ENCODE measurements around the gene TMEM154. TPM values are rescaled to one million over a fixed set of nuclear protein-coding genes. Genes with fewer than 3 reads are reported as not detected.

Gene TMEM154
- total RNA-seq, 1 experiment from 2014 or later, result 41.5 TPM

- no peak for TF ChIP-seq CTCF (IDR thresholded peaks at IDR 0.05; ENCODE audit: unreplicated experiment)
- Mint-ChIP-seq H3K4me3 (ENCODE audit: unreplicated experiment) (no peak overlapping the region), H3K36me3 (ENCODE audit: insufficient read depth, unreplicated experiment) (no peaks in the 10 kb centered on the region), H3K27ac (ENCODE audit: low read depth, unreplicated experiment) (no peak overlapping the region), H3K9me3 (ENCODE audit: unreplicated experiment) (no peaks in the 10 kb centered on the region), H3K4me1 (ENCODE audit: insufficient read depth, unreplicated experiment) (peaks cover 8% of the 10 kb centered on the region), H3K27me3 (ENCODE audit: insufficient read depth, unreplicated experiment) (no peaks in the 10 kb centered on the region)
- DNase-seq (ENCODE audit: unreplicated experiment), result peak; percentile 70
- POLR2A ChIA-PET, result interaction anchor here (0.6 to 3.9 kb wide), 2 partner anchors 18 to 817 kb away, joined by 4 to 47 read pairs; partner anchors contain the start of gene TMEM154
- CTCF ChIA-PET, result interaction anchor here (0.6 kb wide), 1 partner anchor 16 kb away, joined by 3 read pairs; no protein-coding TSS in a partner anchor
- intact Hi-C loops (cut with micrococcal nuclease), result no loop called here
- no TSS peak for BruUV-seq (replicated peaks)
Measured at GRCh38 chr4:152696764-152697261, 17.0 kb upstream of the TMEM154 start.

DNA sequence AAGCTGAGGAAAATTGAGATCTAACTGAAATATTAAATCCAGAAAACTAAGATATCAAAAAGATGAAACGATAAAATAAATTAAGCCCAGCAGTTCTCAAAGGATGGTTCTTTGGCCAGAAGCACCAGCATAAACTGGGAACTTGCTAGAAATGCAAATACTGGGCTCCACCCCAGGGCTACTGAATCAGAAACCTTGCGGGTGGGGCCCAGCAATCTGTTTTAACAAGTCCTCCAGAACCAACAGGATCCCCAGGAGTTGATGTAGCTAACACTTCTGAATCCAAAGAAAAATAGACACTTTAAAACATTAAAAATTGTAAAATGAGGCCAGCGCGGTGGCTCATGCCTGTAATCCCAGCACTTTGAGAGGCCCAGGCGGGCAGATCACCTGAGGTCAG is 14.1 kb upstream of the TMEM154 start:
- H3K9me3 Mint-ChIP-seq (ENCODE audit: unreplicated experiment), result no peaks in the 10 kb centered on the region
- H3K36me3 Mint-ChIP-seq (ENCODE audit: insufficient read depth, unreplicated experiment), result no peaks in the 10 kb centered on the region
- POLR2A ChIA-PET, result interaction anchor here (0.6 to 1.1 kb wide), 2 partner anchors 15 to 230 kb away, joined by 3 read pairs; no protein-coding TSS in a partner anchor
- peaks cover 8% of the 10 kb centered on the region for H3K4me1 Mint-ChIP-seq (ENCODE audit: insufficient read depth, unreplicated experiment)
- no peak overlapping the region for H3K4me3 Mint-ChIP-seq (ENCODE audit: unreplicated experiment)
- intact Hi-C loops (cut with micrococcal nuclease), result no loop called here
- no TSS peak for BruUV-seq (replicated peaks)
- CTCF ChIA-PET, result no interaction called here
- no peaks in the 10 kb centered on the region for H3K27me3 Mint-ChIP-seq (ENCODE audit: insufficient read depth, unreplicated experiment)
- no peak for DNase-seq (ENCODE audit: unreplicated experiment)
- H3K27ac Mint-ChIP-seq (ENCODE audit: low read depth, unreplicated experiment), result no peak overlapping the region
- TF ChIP-seq CTCF (IDR thresholded peaks at IDR 0.05; ENCODE audit: unreplicated experiment), result no peak

GRCh38 chr4:152691761-152692160 is 12.0 kb upstream of the TMEM154 start:
- BruUV-seq (replicated peaks), result no TSS peak
- Mint-ChIP-seq H3K4me3 (ENCODE audit: unreplicated experiment) (no peak overlapping the region), H3K27ac (ENCODE audit: low read depth, unreplicated experiment) (no peak overlapping the region), H3K9me3 (ENCODE audit: unreplicated experiment) (no peaks in the 10 kb centered on the region), H3K27me3 (ENCODE audit: insufficient read depth, unreplicated experiment) (no peaks in the 10 kb centered on the region), H3K4me1 (ENCODE audit: insufficient read depth, unreplicated experiment) (peaks cover 1% of the 10 kb centered on the region), H3K36me3 (ENCODE audit: insufficient read depth, unreplicated experiment) (no peaks in the 10 kb centered on the region)
- CTCF ChIA-PET, result no interaction called here
- TF ChIP-seq CTCF (IDR thresholded peaks at IDR 0.05; ENCODE audit: unreplicated experiment), result no peak
- intact Hi-C loops (cut with micrococcal nuclease), result no loop called here
- POLR2A ChIA-PET, result no interaction called here
- DNase-seq (ENCODE audit: unreplicated experiment), result no peak

DNA sequence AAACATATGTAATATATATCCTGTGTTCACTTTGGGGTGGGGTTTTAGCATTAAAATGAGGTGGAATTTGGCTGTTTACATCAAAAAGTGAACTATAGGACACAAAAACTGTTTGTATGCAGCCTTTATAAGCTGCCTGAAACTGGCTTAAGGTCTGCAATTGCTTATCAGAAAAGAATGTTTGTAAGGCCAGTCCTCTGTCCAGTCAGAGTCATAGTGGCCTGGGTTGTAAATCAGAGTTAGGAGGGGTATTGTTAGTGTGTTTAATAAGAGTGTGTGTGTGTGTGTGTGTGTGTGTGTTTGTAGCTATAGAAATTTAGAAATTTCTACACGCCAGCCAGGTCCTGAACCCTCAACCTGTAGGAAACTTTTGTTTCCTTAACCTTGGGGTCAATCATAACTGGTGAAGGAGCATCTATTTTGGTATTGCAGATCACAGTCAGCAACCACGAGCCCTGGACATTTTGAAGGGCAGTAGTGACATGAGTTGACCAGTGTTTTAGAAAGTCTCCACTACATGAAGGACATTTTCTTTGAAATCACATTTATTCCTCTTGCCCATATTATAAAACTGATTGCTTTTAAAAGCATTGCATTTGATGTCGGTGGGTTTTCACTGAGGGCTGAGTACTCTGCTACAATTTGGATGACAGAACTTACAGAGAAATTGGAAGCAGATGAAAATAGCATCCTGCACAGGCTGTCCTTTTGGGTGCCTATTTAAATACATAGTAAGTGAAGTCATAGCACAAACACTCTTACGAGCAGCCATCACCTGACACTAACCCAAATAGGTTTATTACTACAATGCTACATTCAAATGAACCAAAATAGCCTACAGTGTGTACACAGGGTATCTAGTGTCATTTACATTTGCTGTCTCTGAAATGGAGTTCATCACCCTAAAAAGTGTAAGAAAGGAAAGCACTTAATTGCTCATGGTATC is 11.2 kb upstream of the TMEM154 start:
- BruUV-seq (replicated peaks), result no TSS peak
- H3K4me3 Mint-ChIP-seq (ENCODE audit: unreplicated experiment), result no peak overlapping the region
- CTCF ChIA-PET, result interaction anchor here (0.6 kb wide), 1 partner anchor 1369 kb away, joined by 4 read pairs; no protein-coding TSS in a partner anchor
- POLR2A ChIA-PET, result no interaction called here
- intact Hi-C loops (cut with micrococcal nuclease), result no loop called here
- no peak for DNase-seq (ENCODE audit: unreplicated experiment)
- TF ChIP-seq CTCF (IDR thresholded peaks at IDR 0.05; ENCODE audit: unreplicated experiment), result no peak
- H3K9me3 Mint-ChIP-seq (ENCODE audit: unreplicated experiment), result no peaks in the 10 kb centered on the region
- no peaks in the 10 kb centered on the region for H3K4me1 Mint-ChIP-seq (ENCODE audit: insufficient read depth, unreplicated experiment)
- no peaks in the 10 kb centered on the region for H3K36me3 Mint-ChIP-seq (ENCODE audit: insufficient read depth, unreplicated experiment)
- no peaks in the 10 kb centered on the region for H3K27me3 Mint-ChIP-seq (ENCODE audit: insufficient read depth, unreplicated experiment)
- H3K27ac Mint-ChIP-seq (ENCODE audit: low read depth, unreplicated experiment), result no peak overlapping the region
